Neutrophil (primary cell): ENCODE results near the gene CD79A.

Experiments
- H3K27ac ChIP-seq: fragments of 200-600 bp; sonication (generic); 2 replicates; pipeline ENCODE4 v1.5.1; 2016; ENCODE audit warnings: mild to moderate bottlenecking, moderate library complexity
- H3K27me3 ChIP-seq: fragments of 200-600 bp; sonication (generic); 2 replicates; pipeline ENCODE4 v1.6.0; 2016; ENCODE audit warnings: mild to moderate bottlenecking
- H3K36me3 ChIP-seq: fragments of 200-600 bp; sonication (generic); 2 replicates; pipeline ENCODE4 v1.5.1; 2017
- H3K4me1 ChIP-seq, 2 experiments: fragments of 200-600 bp in 1 of 2; sonication (generic) in 1 of 2; 1 replicate in 1 of 2; 2 replicates in 1 of 2; pipeline versions ENCODE4 v1.5.1 to v1.6.1; 2013 to 2016; ENCODE audit warnings: low read depth in 1 of 2, low read length in 1 of 2, mild to moderate bottlenecking in 1 of 2, moderate library complexity in 1 of 2; ENCODE audit not compliant: control insufficient read depth in 1 of 2, insufficient read depth in 1 of 2
- H3K4me3 ChIP-seq, 2 experiments: fragments of 200-600 bp in 1 of 2; sonication (generic) in 1 of 2; 1 replicate in 1 of 2; 2 replicates in 1 of 2; pipeline ENCODE4 v1.5.1; 2013 to 2016; ENCODE audit warnings: low read depth in 1 of 2, low read length in 1 of 2, mild to moderate bottlenecking in 1 of 2, moderate library complexity in 1 of 2
- H3K9me3 ChIP-seq: fragments of 200-600 bp; sonication (generic); 2 replicates; pipeline ENCODE4 v1.5.1; 2016
- TF ChIP-seq, protein P1 (sequence below): fragments of 200-600 bp; sonication (generic); IDR thresholded peaks from 2 replicates; pipeline ENCODE4 v1.5.1; 2016; ENCODE audit warnings: antibody characterized with exemption

The CD79A gene

GRCh38 chr19:41901707-41902360 lies 24.8 kb downstream of the CD79A start:
- Histone ChIP-seq H3K4me3 (no peak overlapping the region), H3K27ac (no peak overlapping the region), H3K9me3 (no peaks in the 10 kb centered on the region), H3K36me3 (peaks cover 100% of the 10 kb centered on the region), H3K27me3 (no peaks in the 10 kb centered on the region), H3K4me1 (no peaks in the 10 kb centered on the region)
- TF ChIP-seq, protein P1, sequence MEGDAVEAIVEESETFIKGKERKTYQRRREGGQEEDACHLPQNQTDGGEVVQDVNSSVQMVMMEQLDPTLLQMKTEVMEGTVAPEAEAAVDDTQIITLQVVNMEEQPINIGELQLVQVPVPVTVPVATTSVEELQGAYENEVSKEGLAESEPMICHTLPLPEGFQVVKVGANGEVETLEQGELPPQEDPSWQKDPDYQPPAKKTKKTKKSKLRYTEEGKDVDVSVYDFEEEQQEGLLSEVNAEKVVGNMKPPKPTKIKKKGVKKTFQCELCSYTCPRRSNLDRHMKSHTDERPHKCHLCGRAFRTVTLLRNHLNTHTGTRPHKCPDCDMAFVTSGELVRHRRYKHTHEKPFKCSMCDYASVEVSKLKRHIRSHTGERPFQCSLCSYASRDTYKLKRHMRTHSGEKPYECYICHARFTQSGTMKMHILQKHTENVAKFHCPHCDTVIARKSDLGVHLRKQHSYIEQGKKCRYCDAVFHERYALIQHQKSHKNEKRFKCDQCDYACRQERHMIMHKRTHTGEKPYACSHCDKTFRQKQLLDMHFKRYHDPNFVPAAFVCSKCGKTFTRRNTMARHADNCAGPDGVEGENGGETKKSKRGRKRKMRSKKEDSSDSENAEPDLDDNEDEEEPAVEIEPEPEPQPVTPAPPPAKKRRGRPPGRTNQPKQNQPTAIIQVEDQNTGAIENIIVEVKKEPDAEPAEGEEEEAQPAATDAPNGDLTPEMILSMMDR = no peak

DNA sequence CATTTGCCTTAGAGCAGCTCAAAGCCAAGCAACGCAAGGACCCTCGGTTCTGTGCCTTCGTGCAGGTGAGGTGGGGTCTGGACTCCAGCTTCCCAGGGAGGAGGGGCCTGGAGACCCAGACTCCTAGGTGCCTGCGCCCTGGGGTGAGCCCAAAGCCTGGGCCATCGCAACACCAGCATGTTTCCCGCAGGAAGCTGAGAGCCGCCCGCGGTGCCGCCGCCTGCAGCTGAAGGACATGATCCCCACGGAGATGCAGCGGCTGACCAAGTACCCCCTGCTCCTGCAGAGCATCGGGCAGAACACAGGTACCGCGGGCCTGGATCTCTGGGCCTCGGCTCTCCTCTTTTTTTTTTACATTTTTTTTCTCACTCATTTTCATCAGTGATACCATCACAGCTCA lies 25.5 kb downstream of the CD79A start:
- H3K27me3 ChIP-seq = no peaks in the 10 kb centered on the region
- H3K27ac ChIP-seq = no peak overlapping the region
- H3K4me1 ChIP-seq = no peaks in the 10 kb centered on the region
- peaks cover 100% of the 10 kb centered on the region for H3K36me3 ChIP-seq
- no peaks in the 10 kb centered on the region for H3K9me3 ChIP-seq
- TF ChIP-seq, protein P1 = no peak
- no peak overlapping the region for H3K4me3 ChIP-seq

- H3K4me3 ChIP-seq = no peak overlapping the region
- no peak overlapping the region for H3K27ac ChIP-seq
Observed at GRCh38 chr19:41903193-41903953, 26.3 kb downstream of the CD79A start.

DNA sequence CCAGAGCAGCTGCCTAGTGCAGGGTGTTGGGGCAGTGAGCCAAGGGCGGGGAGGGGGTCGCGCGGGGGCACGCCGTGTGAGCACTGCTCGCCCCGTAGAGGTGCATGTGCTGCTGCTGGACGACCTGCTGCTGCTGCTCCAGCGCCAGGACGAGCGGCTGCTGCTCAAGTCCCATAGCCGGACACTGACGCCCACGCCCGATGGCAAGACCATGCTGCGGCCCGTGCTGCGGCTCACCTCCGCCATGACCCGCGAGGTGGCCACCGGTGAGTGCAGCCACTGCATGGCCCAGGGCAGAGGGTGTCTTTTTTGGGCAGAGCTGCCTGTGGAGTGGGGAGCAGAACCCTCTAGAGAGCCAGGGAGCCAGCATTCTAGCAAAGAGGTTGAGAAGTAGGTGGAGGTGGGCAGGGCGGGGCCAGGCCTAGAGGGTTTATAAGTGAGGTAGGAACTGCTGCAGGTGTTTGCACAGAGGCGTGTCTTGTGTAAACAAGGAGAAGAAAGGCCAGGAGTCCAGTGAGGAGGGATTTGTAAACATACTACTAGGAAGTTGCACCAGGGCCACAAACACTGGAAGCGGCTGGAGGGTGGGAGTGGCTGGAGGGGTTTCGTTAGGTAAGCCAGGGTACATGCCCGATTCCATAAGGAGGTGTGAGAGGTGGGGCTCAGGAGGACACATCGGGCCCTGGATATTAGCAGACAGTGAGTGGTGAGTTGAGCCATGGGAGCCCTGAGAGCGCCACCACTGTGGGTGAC lies 27.2 kb downstream of the CD79A start:
- TF ChIP-seq, protein P1 = no peak
- Histone ChIP-seq H3K4me1 (no peaks in the 10 kb centered on the region), H3K4me3 (no peak overlapping the region), H3K27me3 (no peaks in the 10 kb centered on the region), H3K27ac (no peak overlapping the region), H3K9me3 (no peaks in the 10 kb centered on the region), H3K36me3 (peaks cover 100% of the 10 kb centered on the region)

More at GRCh38 chr19:41903193-41903953, 26.3 kb downstream of the CD79A start:
- Histone ChIP-seq H3K27me3 (no peaks in the 10 kb centered on the region), H3K4me1 (no peaks in the 10 kb centered on the region), H3K9me3 (no peaks in the 10 kb centered on the region), H3K36me3 (peaks cover 100% of the 10 kb centered on the region)
- TF ChIP-seq, protein P1 = no peak

DNA sequence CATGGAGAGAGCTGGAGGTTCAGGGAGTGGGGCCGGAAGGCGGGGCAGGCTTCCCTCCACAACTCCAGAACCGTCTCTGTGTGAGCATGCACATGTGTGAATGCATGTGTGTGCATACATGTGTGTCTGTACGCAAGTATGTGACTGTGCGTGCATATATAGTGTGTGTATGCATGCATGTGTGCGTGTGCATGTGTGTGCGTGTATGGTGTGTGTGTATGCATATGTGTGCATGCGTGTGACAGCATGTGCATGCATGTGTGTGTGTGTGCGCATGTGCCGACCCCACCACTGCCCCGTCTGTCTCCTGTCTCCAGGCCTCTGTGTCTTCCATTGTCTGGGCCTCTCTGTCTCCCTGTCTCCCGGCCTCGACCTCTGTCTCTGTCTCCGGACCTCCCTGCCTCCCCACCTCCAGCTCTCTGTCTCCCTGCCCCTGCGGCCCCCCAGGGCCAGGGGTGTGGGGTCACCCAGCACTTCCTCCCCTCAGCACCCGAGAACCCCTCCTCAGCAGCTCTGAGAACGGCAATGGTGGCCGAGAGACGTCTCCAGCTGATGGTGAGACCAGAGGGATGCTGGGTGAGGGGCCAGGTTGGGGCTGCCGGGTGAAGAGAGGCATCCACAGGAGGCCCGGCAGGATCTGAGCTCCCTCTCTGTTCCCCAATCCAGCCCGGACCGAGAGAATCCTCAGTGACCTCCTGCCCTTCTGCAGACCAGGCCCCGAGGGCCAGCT lies 28.4 kb downstream of the CD79A start:
- no peak overlapping the region for H3K27ac ChIP-seq
- H3K27me3 ChIP-seq = peaks cover under 1% of the 10 kb centered on the region
- TF ChIP-seq, protein P1 = no peak
- H3K9me3 ChIP-seq = no peaks in the 10 kb centered on the region
- no peaks in the 10 kb centered on the region for H3K4me1 ChIP-seq
- H3K4me3 ChIP-seq = no peak overlapping the region
- peaks cover 91% of the 10 kb centered on the region for H3K36me3 ChIP-seq
